Urinary bladder (tissue), 4 donors: ENCODE results near the gene SWSAP1. TPM values are rescaled to one million over a fixed set of nuclear protein-coding genes. Genes with fewer than 3 reads are reported as not detected.

Experiments
- DNase-seq: peaks from one replicate; pipeline ENCODE4 v3.0.0-alpha.2; 2015; ENCODE audit errors: extremely low spot score
- H3K27ac ChIP-seq: one replicate; pipeline ENCODE4 v1.5.1; 2013; ENCODE audit warnings: low read depth, mild to moderate bottlenecking, moderate library complexity
- H3K36me3 ChIP-seq: one replicate; pipeline ENCODE4 v1.6.1; 2013; ENCODE audit warnings: mild to moderate bottlenecking, moderate library complexity; ENCODE audit not compliant: insufficient read depth
- H3K4me1 ChIP-seq: one replicate; pipeline ENCODE4 v1.6.1; 2013; ENCODE audit warnings: mild to moderate bottlenecking, moderate library complexity; ENCODE audit not compliant: insufficient read depth
- H3K4me3 ChIP-seq: one replicate; pipeline ENCODE4 v1.5.1; 2013; ENCODE audit warnings: low read depth, low read length
- WGBS: extraction: QIAGEN DNeasy Blood & Tissue Kit; methylation state at CpG from one replicate; pipeline ENCODE4 v1.1.7; 2013; 5-methylcytosine and 5-hydroxymethylcytosine counted together
- polyA plus RNA-seq: library from polyadenylated mRNA; stranded (reverse); fragments of 200-250 nt; gene quantifications from one replicate; pipeline ENCODE4 v1.2.3, GENCODE V29; 2013
- total RNA-seq: library from RNA; depleted of rRNA; stranded (reverse); fragments of >200 nt; gene quantifications from one replicate; pipeline ENCODE4 v1.2.3, GENCODE V29; 2014
- donor health status: healthy with polysubstance abuse.
- donor health status: healthy.

The SWSAP1 gene
- total and polyA plus RNA-seq, 2 donors, result 1.2 to 2.4 TPM

DNA sequence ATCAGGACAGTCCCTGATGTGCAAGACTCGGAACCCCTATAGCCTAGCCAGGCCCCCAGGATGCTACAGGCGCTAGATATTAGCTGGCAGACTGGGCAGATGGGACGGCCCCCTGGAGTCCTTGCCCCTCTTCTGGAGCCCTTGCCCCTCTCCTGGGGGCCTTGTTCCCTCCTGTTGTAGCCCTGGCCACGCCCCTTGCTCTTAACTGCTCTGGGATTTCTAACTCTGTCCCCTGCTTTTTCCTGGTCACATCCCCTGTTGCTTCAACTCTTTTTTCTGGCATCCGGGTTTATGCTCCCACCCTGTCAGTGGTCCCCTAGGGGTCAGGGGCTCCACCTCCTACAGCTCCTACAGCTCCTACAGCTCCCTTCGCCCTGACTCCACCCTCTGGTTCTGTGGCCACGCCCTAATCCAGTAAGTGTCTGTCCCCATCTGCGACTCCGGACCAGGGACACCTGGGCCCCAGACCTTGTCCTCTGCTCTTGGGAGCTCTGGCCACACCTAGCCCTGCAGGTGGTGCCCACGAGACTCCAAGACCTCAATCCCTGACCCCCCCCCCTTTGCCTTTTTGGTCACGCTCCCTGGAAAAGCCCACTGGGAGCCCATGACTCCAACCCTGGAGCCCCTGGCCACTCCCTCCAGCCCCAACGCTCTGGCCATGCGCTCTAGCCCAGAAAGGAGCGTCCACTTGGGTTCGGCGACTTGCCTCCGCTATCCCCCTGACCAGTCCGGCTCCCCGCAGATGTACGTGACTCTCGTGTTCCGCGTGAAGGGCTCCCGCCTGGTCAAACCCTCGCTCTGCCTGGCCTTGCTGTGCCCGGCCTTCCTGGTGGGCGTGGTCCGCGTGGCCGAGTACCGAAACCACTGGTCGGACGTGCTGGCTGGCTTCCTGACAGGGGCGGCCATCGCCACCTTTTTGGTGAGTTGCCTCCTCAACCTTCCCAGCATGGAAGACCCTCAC lies 12.4 kb upstream of the SWSAP1 start:
- Histone ChIP-seq H3K4me1 (no peaks in the 10 kb centered on the region), H3K36me3 (no peaks in the 10 kb centered on the region), H3K27ac (no peak overlapping the region), H3K4me3 (no peak overlapping the region)
- no peak for DNase-seq
- WGBS, result 79% methylated on average over 35 of the region's 35 CpGs

DNA sequence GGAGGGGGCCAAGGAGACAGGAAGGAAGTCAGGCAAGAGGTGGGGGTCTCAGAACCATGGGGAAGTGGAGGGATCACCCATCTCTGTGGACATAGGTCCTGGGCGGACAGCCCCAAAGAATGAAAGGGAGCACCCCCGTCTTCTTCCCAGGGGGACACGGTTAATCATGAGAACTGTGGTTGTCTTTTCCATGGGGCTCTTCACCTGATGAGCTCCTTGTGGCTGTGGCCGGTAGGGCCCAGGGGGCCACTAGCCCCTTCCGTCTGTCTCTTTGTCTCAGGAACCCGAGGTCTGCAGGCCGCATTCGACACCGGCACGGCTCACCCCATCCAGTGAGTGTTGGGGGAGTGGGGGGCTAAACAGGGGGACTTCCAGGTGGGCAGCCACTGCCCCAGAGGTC lies 10.6 kb upstream of the SWSAP1 start:
- 90% methylated on average over 10 of the region's 10 CpGs for WGBS
- H3K4me3 ChIP-seq, result no peak overlapping the region
- no peaks in the 10 kb centered on the region for H3K36me3 ChIP-seq
- DNase-seq, result no peak
- no peaks in the 10 kb centered on the region for H3K4me1 ChIP-seq
- H3K27ac ChIP-seq, result no peak overlapping the region

DNA sequence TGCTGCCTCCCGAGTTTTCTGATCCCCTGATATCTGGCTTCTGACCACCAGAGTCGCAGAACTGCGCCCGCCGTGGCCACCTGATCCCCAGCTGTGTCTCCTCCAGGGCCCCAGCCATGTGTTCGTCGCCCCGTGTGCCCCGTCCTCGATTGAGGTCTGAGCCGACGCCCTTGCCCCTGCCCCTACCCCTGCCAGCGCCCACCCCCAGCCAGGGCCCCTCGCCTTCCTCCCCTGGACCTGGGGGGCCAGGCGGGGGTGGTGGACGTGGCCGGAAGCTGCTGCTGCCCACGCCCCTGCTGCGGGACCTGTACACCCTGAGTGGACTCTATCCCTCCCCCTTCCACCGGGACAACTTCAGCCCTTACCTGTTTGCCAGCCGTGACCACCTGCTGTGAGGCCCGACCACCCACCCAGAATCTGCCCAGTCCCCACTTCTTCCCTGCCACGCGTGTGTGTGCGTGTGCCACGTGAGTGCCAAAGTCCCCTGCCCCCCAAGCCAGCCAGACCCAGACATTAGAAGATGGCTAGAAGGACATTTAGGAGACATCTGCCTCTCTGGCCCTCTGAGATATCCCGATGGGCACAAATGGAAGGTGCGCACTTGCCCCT lies 10.1 kb upstream of the SWSAP1 start:
- 91% methylated on average over 28 of the region's 28 CpGs for WGBS
- H3K36me3 ChIP-seq, result no peaks in the 10 kb centered on the region

DNA sequence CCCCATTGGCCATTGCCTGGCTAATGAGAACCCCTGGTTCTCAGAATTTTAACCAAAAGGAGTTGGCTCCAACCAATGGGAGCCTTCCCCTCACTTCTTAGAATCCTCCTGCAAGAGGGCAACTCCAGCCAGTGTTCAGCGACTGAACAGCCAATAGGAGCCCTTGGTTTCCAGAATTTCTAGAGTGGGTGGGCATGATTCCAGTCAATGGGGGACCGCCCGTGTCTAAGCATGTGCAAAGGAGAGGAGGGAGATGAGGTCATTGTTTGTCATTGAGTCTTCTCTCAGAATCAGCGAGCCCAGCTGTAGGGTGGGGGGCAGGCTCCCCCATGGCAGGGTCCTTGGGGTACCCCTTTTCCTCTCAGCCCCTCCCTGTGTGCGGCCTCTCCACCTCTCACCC lies 9.5 kb upstream of the SWSAP1 start:
- Histone ChIP-seq H3K4me3 (no peak overlapping the region), H3K4me1 (no peaks in the 10 kb centered on the region), H3K36me3 (no peaks in the 10 kb centered on the region), H3K27ac (no peak overlapping the region)
- no peak for DNase-seq
- WGBS, result 62% methylated on average over 5 of the region's 5 CpGs

More for the DNA sequence above, 10.1 kb upstream of the SWSAP1 start:
- H3K4me3 ChIP-seq, result no peak overlapping the region
- no peak for DNase-seq
- no peak overlapping the region for H3K27ac ChIP-seq
- no peaks in the 10 kb centered on the region for H3K4me1 ChIP-seq

DNA sequence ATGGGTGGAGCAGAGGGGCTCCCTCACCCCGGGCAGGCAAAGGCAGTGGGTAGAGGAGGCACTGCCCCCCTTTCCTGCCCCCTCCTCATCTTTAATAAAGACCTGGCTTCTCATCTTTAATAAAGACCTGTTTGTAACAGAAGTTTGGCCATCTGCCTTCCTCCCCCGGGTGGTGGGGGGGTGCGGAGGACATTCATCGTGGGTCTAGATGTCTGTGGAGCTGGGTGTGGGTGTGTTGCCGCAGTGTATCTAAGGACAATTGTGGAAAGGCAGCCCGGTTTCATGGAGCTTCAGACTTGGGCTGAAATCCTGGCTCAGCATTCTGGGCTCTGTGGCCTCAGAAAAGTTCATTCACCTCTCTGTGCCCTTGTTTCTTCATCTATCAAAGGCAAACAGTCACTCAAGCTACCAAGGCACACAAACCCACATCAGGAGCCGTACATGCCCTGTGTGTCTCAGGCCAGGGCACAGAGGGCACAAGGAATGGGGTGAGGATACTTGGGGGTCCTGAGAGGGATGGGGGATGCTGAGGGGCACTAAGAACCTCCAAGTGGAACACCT lies 8.8 kb upstream of the SWSAP1 start:
- DNase-seq, result no peak
- H3K4me1 ChIP-seq, result no peaks in the 10 kb centered on the region
- H3K27ac ChIP-seq, result no peak overlapping the region
- H3K4me3 ChIP-seq, result no peak overlapping the region
- no peaks in the 10 kb centered on the region for H3K36me3 ChIP-seq
- WGBS, result 75% methylated on average over 7 of the region's 7 CpGs

DNA sequence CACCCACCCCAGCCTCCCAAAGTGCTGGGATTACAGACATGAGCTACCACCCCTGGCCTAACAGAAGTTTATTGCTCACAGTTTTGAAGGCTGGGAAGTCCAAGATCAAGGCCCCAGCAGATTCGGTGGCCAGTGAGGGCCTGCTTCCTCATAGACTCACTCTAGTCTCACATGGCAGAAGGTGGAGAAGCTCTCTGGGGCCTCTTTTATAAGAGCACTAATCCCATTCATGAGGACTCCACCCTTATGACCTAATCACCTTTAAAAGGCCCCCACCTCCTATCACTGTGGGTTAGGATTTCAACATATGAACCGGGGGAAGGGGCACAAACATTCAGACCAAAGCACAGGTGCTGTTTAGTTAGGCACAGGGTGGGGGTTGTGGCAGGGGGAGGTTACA lies 6.9 kb upstream of the SWSAP1 start:
- H3K4me3 ChIP-seq, result no peak overlapping the region
- no peaks in the 10 kb centered on the region for H3K36me3 ChIP-seq
- no peak overlapping the region for H3K27ac ChIP-seq
- no peak for DNase-seq
- WGBS, result 76% methylated on average over 2 of the region's 2 CpGs
- no peaks in the 10 kb centered on the region for H3K4me1 ChIP-seq

DNA sequence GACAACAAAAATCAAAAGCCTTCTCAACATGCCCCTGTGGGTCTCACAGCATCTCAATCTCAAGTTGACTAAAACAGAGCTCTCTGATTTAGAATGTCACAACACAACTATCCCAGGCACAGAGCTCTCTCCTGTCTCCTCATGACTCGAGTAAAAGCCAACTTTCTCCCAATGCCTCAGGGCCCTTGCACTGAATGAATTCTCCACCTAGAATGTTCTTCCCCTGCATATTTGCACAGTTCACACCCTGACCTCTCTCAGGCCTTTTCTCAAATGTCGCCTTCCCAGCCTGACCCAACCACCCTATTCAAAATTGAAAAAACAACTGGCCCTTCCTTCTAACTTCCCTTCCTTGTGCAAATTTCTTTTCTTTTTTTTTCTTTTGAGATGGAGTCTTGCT lies 3.7 kb upstream of the SWSAP1 start:
- 92% methylated on average over 2 of the region's 2 CpGs for WGBS
- Histone ChIP-seq H3K27ac (no peak overlapping the region), H3K4me1 (no peaks in the 10 kb centered on the region), H3K4me3 (no peak overlapping the region), H3K36me3 (no peaks in the 10 kb centered on the region)
- no peak for DNase-seq

DNA sequence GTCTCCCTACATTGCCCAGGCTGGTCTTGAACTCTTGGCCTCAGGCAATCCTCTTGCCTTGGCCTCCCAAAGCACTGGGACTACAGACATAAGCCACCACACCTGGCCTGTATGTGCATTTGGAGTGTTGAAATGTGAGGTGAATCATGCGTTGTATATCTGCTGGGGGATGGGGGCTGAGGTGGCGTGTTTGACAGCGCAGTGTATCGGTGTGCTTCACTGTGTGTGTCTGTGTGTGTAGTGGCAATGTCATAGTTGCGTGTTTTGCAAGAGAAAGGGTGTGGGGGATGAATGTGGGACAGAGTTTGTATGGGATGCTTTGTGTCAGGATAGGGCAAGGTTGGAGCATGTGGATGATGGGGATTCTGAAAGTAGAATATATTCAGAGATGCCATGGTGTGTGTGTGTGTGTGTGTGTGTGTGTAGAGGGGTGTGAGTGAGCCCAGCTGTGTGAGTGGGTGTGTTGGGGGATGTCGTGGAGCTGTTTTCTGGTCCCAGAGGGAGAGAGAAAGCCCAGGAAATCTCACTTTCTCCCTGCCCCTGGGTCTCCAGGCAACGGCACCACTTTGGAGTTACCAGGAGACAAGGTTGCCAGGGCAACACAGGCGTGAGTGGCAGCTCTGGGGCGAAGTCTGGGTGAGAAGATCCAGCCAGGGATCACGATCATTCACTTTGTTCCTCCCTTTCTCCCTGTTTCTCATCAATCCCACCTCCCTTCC lies 1.1 kb upstream of the SWSAP1 start:
- peak; percentile 25 for DNase-seq
- peaks cover 2% of the 10 kb centered on the region for H3K4me1 ChIP-seq
- 47% methylated on average over 10 of the region's 10 CpGs for WGBS
- H3K4me3 ChIP-seq, result no peak overlapping the region
- H3K36me3 ChIP-seq, result no peaks in the 10 kb centered on the region
- H3K27ac ChIP-seq, result no peak overlapping the region

DNA sequence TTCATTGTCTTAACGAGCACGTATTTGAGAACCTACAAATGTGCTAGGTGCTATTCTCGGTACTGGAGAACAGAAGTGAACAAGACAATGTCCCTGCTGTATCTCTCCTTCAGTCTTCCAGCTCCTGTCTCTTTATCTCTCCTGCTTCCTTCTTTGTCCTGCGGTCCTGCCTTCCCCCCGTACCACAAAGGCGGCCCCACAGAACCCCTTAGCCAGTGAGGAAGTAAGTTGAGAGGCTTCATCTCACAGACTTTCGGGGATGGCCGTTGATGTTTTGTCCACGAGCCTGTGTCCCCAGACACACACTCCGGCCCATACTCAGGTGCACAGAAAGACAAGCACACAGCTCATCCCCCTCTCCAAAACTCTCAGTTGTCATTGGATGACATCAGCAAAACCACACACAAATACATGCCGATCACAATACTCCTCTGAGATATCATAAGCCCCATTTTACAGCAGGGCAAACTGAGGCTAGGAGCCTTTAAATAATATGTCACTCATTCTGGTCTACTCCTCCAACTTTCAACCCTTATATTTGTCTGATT lies 507 bp upstream of the SWSAP1 start:
- H3K36me3 ChIP-seq, result no peaks in the 10 kb centered on the region
- WGBS, result 33% methylated on average over 11 of the region's 11 CpGs
- no peak overlapping the region for H3K4me3 ChIP-seq

DNA sequence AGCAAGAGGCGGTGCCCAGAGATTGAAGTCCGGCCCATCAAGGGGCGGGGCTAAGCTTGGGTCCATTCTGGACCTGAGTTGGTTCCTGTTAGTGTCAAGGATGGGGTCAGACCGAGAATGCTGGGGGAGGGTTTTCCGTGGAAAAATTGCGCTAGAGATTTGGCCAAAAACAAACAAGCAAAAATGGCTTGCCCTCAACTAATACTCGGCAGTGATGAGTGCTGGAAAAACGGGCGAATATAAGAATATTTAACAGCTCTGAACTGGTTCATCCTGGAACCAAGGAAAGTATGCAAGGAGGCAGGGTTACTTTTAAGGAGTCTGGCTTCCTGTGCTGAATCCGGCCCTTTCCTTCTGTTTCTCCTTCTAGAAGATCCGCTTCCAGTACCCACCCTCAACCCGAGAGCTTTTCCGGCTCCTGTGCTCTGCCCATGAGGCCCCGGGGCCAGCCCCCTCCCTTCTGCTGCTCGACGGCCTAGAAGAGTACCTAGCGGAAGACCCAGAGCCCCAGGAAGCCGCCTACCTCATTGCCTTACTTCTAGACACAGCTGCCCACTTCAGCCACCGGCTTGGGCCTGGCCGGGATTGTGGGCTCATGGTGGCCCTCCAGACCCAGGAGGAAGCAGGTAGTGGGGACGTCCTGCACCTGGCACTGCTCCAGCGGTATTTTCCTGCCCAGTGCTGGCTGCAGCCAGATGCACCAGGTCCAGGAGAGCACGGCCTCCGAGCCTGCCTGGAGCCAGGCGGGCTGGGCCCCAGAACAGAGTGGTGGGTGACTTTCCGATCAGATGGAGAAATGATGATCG lies 880 bp downstream of the SWSAP1 start:
- no peak for DNase-seq
- peak overlapping the region; percentile 42 for H3K4me3 ChIP-seq
- 10% methylated on average over 27 of the region's 27 CpGs for WGBS
- no peaks in the 10 kb centered on the region for H3K36me3 ChIP-seq
- peak overlapping the region; percentile 68 for H3K27ac ChIP-seq
- peaks cover 2% of the 10 kb centered on the region for H3K4me1 ChIP-seq

More for the DNA sequence above, 507 bp upstream of the SWSAP1 start:
- no peak for DNase-seq
- Histone ChIP-seq H3K4me1 (peaks cover 2% of the 10 kb centered on the region), H3K27ac (no peak overlapping the region)

DNA sequence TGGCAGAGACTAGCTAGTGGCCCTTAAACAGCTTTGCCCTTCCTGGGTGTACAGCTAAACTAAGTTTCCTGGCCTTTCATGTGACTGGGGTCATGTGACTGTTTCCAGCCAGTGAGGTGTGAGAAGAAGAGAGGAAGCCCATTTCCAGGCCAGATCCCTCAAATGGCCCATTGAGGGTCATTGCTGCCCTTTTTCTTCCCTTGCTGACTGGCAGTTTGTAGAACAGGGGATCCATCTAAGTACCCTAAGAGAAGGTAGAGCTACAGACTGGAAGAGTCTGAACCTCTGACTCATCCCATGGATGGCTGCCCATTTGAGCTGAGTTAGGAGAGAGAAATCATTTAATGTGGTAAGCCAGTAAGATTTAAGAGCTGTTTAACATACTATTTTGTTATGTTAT lies 2.8 kb downstream of the SWSAP1 start:
- Histone ChIP-seq H3K4me1 (peaks cover 2% of the 10 kb centered on the region), H3K27ac (no peak overlapping the region), H3K4me3 (no peak overlapping the region), H3K36me3 (no peaks in the 10 kb centered on the region)
- DNase-seq, result no peak

DNA sequence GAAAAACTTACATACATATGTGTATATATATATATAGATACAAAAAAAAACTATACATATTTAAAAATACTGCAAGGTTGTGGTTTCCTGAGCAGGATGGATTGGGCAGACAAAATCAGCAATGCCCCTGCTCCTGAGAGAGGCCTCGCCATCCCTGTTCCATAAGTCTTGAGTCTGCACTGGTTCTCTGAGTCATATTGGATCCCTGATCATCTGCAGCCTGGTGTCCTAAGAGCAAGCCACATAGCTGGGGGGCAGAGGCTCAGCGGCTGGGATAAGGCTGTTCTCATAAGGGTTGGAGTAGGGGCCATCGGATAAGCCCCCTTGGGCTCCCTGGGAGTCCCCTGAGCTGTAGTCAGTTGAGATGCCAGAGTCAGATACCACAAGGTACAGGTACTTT lies 3.3 kb downstream of the SWSAP1 start:
- H3K4me3 ChIP-seq, result no peak overlapping the region
- H3K27ac ChIP-seq, result no peak overlapping the region
- 94% methylated on average over 3 of the region's 3 CpGs for WGBS
- no peak for DNase-seq
- peaks cover 2% of the 10 kb centered on the region for H3K4me1 ChIP-seq
- H3K36me3 ChIP-seq, result no peaks in the 10 kb centered on the region
